ENCODE data around the gene MZF1. TPM values are rescaled to one million over a fixed set of nuclear protein-coding genes. Genes with fewer than 3 reads are reported as not detected.

Gene MZF1
- polyA plus RNA-seq, 3 donors = 1.6 to 55.6 (median 1.7) TPM

- H3K9me3 ChIP-seq (replicated peaks in 1 of 2; ENCODE audit: control insufficient read depth in 1 of 2, insufficient read depth in 1 of 2, low read length in 2 of 2) = peaks cover 0 to 13% of the 10 kb centered on the region in 2 donors
- H3K27ac Mint-ChIP-seq = peak overlapping the region in 6 of 7 donors; percentile 99 to 100 (median 99)
- peaks cover 23 to 39% of the 10 kb centered on the region in 2 donors for H3K27me3 ChIP-seq (ENCODE audit: control insufficient read depth in 2 of 2, insufficient read depth in 2 of 2, low read length in 2 of 2)
- peaks cover 12 to 19% of the 10 kb centered on the region in 2 donors for H3K36me3 ChIP-seq (replicated peaks in 1 of 2; ENCODE audit: control insufficient read depth in 1 of 2, insufficient read depth in 2 of 2, low read length in 2 of 2)
- peak overlapping the region; percentile 99 for H3K4me2 ChIP-seq (replicated peaks; ENCODE audit: extremely low read depth, low read length, poor library complexity, severe bottlenecking)
- H3K9ac ChIP-seq (ENCODE audit: insufficient read depth, low read length, poor library complexity, severe bottlenecking) = peak overlapping the region; percentile 44
- H3K79me2 ChIP-seq (ENCODE audit: insufficient read depth, low read length) = peaks cover 28% of the 10 kb centered on the region
- H3K36me3 Mint-ChIP-seq = peaks cover 17 to 25% of the 10 kb centered on the region in 2 donors
- H3K9me3 Mint-ChIP-seq = peaks cover 0 to 17% (median 8%) of the 10 kb centered on the region in 7 donors
- peak overlapping the region; percentile 97 to 98 for H3K27ac ChIP-seq (ENCODE audit: low read depth in 1 of 2, low read length in 2 of 2)
- H3K27me3 Mint-ChIP-seq (ENCODE audit: low read depth in 3 of 3) = peaks cover 39 to 45% (median 39%) of the 10 kb centered on the region in 3 donors
- H3K4me3 Mint-ChIP-seq = peak overlapping the region; percentile 62 to 94
- peaks cover 56 to 66% of the 10 kb centered on the region in 2 donors for H3K4me1 ChIP-seq (ENCODE audit: control insufficient read depth in 1 of 2, insufficient read depth in 2 of 2, low read length in 2 of 2)
- no peak for DNase-seq
- 78% methylated on average over 4 of the region's 8 CpGs for WGBS (ENCODE audit: insufficient coverage)
- no peak for TF ChIP-seq CTCF (IDR thresholded peaks at IDR 0.05)
- peaks cover 64% of the 10 kb centered on the region for H3K4me1 Mint-ChIP-seq
- peak overlapping the region in 2 of 3 experiments; percentile 71 to 95 for H3K4me3 ChIP-seq (replicated peaks in 1 of 3; ENCODE audit: low read depth in 2 of 3, low read length in 3 of 3)
- H2AFZ ChIP-seq (ENCODE audit: insufficient read depth, low read depth, low read length, poor library complexity, severe bottlenecking) = peak overlapping the region; percentile 85
- H4K20me1 ChIP-seq (ENCODE audit: insufficient read depth, low read length) = peaks cover 14% of the 10 kb centered on the region
- intact Hi-C loops (cut with micrococcal nuclease) = no loop called here
These were observed 12.9 kb downstream of the MZF1 start for GRCh38 chr19:58560007-58560887.

DNA sequence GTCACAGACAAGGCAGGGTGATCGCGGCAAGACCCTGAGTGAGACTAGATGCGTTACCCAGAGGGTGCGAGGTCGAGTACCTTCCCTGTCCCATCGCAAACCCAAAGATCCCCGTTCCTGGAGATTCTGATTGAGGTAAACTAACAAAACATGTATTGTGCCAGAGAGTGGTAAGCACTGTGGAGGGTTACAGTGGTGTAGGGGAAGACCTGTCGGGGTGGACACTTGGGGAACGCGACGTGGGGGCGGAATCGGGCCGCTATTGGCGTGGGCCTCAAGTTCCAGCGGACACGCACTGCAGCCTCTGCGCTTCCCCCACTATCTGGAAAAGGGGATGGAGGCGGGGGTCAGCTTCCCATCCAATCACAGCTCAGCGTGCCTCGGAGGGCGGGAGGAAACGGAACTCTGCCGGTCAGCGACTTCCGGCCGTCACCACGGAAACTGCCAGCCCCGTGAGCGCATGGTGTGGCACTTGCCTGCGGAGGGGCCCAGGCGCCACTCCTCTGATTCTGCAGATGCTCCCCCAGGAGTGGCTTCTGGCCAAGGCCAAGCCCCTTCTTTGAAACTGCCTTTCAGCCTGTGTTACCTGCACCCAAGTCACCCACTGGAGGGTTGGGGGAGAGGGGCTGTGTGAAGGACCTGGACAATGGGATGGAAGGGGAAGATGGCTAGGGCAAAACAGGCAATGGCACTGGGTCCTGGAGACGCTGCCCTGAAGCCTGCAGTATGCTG lies 13.7 kb downstream of the MZF1 start:
- DNase-seq = peak; percentile 87 to 94 (median 93)
- no peak for TF ChIP-seq CTCF (IDR thresholded peaks at IDR 0.05)
- under 1% methylated on average over 28 of the region's 33 CpGs for WGBS (ENCODE audit: insufficient coverage)
- H3K27ac Mint-ChIP-seq = peak overlapping the region; percentile 98 to 100 (median 99)
- peaks cover 61 to 72% of the 10 kb centered on the region in 2 donors for H3K4me1 ChIP-seq (ENCODE audit: control insufficient read depth in 1 of 2, insufficient read depth in 2 of 2, low read length in 2 of 2)
- H3K36me3 ChIP-seq (replicated peaks in 1 of 2; ENCODE audit: control insufficient read depth in 1 of 2, insufficient read depth in 2 of 2, low read length in 2 of 2) = peaks cover 12 to 19% of the 10 kb centered on the region in 2 donors
- intact Hi-C loops (cut with micrococcal nuclease) = loop anchor here in 1 of 2 donors (1.0 to 2.0 kb wide), 2 partner anchors 14 to 15 kb away; partner anchors contain the start of genes MZF1 and TRIM28
- peaks cover 0 to 13% of the 10 kb centered on the region in 2 donors for H3K9me3 ChIP-seq (replicated peaks in 1 of 2; ENCODE audit: control insufficient read depth in 1 of 2, insufficient read depth in 1 of 2, low read length in 2 of 2)
- H3K4me3 Mint-ChIP-seq = peak overlapping the region; percentile 94 to 96
- peak overlapping the region; percentile 94 for H3K9ac ChIP-seq (ENCODE audit: insufficient read depth, low read length, poor library complexity, severe bottlenecking)
- peak overlapping the region; percentile 97 to 98 for H3K27ac ChIP-seq (ENCODE audit: low read depth in 1 of 2, low read length in 2 of 2)
- peak overlapping the region; percentile 47 to 95 (median 71) for H3K4me3 ChIP-seq (replicated peaks in 1 of 3; ENCODE audit: low read depth in 2 of 3, low read length in 3 of 3)
- H3K9me3 Mint-ChIP-seq = peaks cover 0 to 17% (median 8%) of the 10 kb centered on the region in 7 donors
- H3K4me1 Mint-ChIP-seq = peaks cover 68% of the 10 kb centered on the region
- H3K27me3 Mint-ChIP-seq (ENCODE audit: low read depth in 3 of 3) = peaks cover 37 to 38% (median 38%) of the 10 kb centered on the region in 3 donors
- H3K36me3 Mint-ChIP-seq = peaks cover 17 to 24% of the 10 kb centered on the region in 2 donors
- peak overlapping the region; percentile 99 for H3K4me2 ChIP-seq (replicated peaks; ENCODE audit: extremely low read depth, low read length, poor library complexity, severe bottlenecking)
- peaks cover 23 to 38% of the 10 kb centered on the region in 2 donors for H3K27me3 ChIP-seq (ENCODE audit: control insufficient read depth in 2 of 2, insufficient read depth in 2 of 2, low read length in 2 of 2)
- H2AFZ ChIP-seq (ENCODE audit: insufficient read depth, low read depth, low read length, poor library complexity, severe bottlenecking) = peak overlapping the region; percentile 85
- H4K20me1 ChIP-seq (ENCODE audit: insufficient read depth, low read length) = peaks cover 14% of the 10 kb centered on the region
- H3K79me2 ChIP-seq (ENCODE audit: insufficient read depth, low read length) = peaks cover 34% of the 10 kb centered on the region
